Heart right ventricle (tissue), 16 donors: ENCODE data around the gene PTCH2. TPM values are rescaled to one million over a fixed set of nuclear protein-coding genes. Genes with fewer than 3 reads are reported as not detected.
A peak's percentile ranks its signal among the peaks of the same experiment; 100 is the strongest.

Source experiments
- ATAC-seq, 8 donors: fragments of 200-7000 bp; cut with Tn5 transposase; one replicate each; pipeline ENCODE4 v1.9.1; 2020; ENCODE audit warnings: mild to moderate bottlenecking in 8 of 8, moderate library complexity in 8 of 8, moderate number of reproducible peaks in 1 of 8
- DNase-seq, 2 donors: peaks; one replicate each; pipeline ENCODE4 v3.0.0-alpha.2; 2020
- H3K27ac ChIP-seq, 10 donors: fragments of 200-600 bp; sonication (generic) in 2 of 10; one replicate each; pipeline versions ENCODE4 v1.5.0 to v1.8.0; 2020 to 2022; ENCODE audit warnings: mild to moderate bottlenecking in 3 of 10
- H3K27me3 ChIP-seq, 7 donors: fragments of 200-600 bp; one replicate each; pipeline ENCODE4 v1.8.0; 2021 to 2022; ENCODE audit warnings: mild to moderate bottlenecking in 2 of 7
- H3K36me3 ChIP-seq, 9 donors: fragments of 200-600 bp; sonication (generic) in 1 of 9; one replicate each; pipeline versions ENCODE4 v1.5.0 to v1.8.0; 2020 to 2022; ENCODE audit warnings: mild to moderate bottlenecking in 2 of 9
- H3K4me1 ChIP-seq, 9 donors: fragments of 200-600 bp; sonication (generic) in 1 of 9; one replicate each; pipeline versions ENCODE4 v1.5.0 to v1.8.0; 2020 to 2022; ENCODE audit warnings: mild to moderate bottlenecking in 4 of 9
- H3K4me3 ChIP-seq, 10 donors: fragments of 200-600 bp; sonication (generic) in 2 of 10; one replicate each; pipeline versions ENCODE4 v1.5.0 to v1.8.0; 2020 to 2022; ENCODE audit warnings: mild to moderate bottlenecking in 7 of 10, moderate library complexity in 2 of 10
- H3K9me3 ChIP-seq, 11 donors: fragments of 200-600 bp in 10 of 11; sonication (generic) in 2 of 11; one replicate each; pipeline versions ENCODE4 v1.5.0 to v1.8.0; 2013 to 2022; ENCODE audit warnings: mild to moderate bottlenecking in 2 of 11, control low read depth in 1 of 11, moderate library complexity in 1 of 11
- CTCF ChIP-seq, 9 donors: fragments of 200-600 bp; sonication (generic) in 2 of 9; IDR thresholded peaks; one replicate each; pipeline versions ENCODE4 v1.5.0 to v1.8.0; 2021 to 2022; ENCODE audit warnings: antibody characterized with exemption in 9 of 9, mild to moderate bottlenecking in 5 of 9, moderate library complexity in 1 of 9
- WGBS, 2 donors: extraction: QIAGEN DNeasy Blood & Tissue Kit; methylation state at CpG; one replicate each; pipeline ENCODE4 v1.1.7; 2013; ENCODE audit warnings: inconsistent platforms in 1 of 2; 5-methylcytosine and 5-hydroxymethylcytosine counted together
- intact Hi-C, 10 donors: fragments of 100-400 bp; cut with DNase I; formaldehyde crosslinking; loops; one replicate each; pipeline versions ENCODE4 v1.11.1 to v1.14.2; 2022
- polyA plus RNA-seq, 2 donors: library from polyadenylated mRNA; stranded (reverse); fragments of 200-250 nt; gene quantifications; one replicate each; pipeline ENCODE4 v1.2.3, GENCODE V29; 2013
- total RNA-seq, 10 donors: library from RNA; stranded (reverse); fragmentation: NEBNext Ultra II Directional in 3 of 10; extraction: Animal tissue kit (Norgen Biotek cat#: 25700) in 3 of 10; gene quantifications; one replicate each; pipeline versions ENCODE4 v1.2.1 to v1.2.4, GENCODE V29; 2021 to 2023
- donor health status: Arrhythmogenic right ventricular cardiomyopathy.
- donor health status: ischemic (EF 13 %, LVEDD 7.1; RV severe dilation, severe dysfunction).
- donor health status: healthy with polysubstance abuse.
- donor health status: DM: no; HTN: yes; CAD: no.
- donor health status: DM: no; HTN: no; CAD: no.
- donor health status: ischemic (EF 25% LVEDD 6.9; RV normal size, moderate dysfunction).
- donor health status: ischemic (EF 25% LVEDD 5.7; RV mildly dilated, moderate dysfunction).
- donor health status: healthy.
- donor health status: DM: yes; HTN: yes; CAD: no.
- donor health status: Ischemic cardiomyopathy.
- donor health status: ischemic (EF 35%, LVEDD 5.7; RV mildly dilated, moderate dysfunction).
- donor health status: nonischemic (EF 11% LVEDD 7.7; RV severe dilation, severe dysfunction).
- donor health status: DM: yes; HTN: yes; CAD: no.
- donor health status: PGD.
- donor health status: ischemic (EF 29% LVEDD 5.4; RV normal size, mild dysfunction).
- donor health status: nonischemic (EF 23%, LVEDD 6.1; RV moderate dilation, normal function).

PTCH2 gene
- total and polyA plus RNA-seq, 12 donors: 0.25 to 1.1 (median 0.44) TPM

- Histone ChIP-seq H3K4me1 (peaks cover 7 to 48% (median 22%) of the 10 kb centered on the region in 9 donors), H3K4me3 (no peak overlapping the region), H3K9me3 (no peaks in the 10 kb centered on the region), H3K36me3 (no peaks in the 10 kb centered on the region), H3K27ac (no peak overlapping the region), H3K27me3 (no peaks in the 10 kb centered on the region)
- intact Hi-C loops: loop anchor here in 2 of 10 donors (5.0 kb wide), 2 partner anchors 35 to 480 kb away; partner anchors contain the start of gene BEST4 (in 1 of the 2)
- no peak for ATAC-seq
- peak in 1 of 2 donors; percentile 11 for DNase-seq
- TF ChIP-seq CTCF (IDR thresholded peaks at IDR 0.05): no peak
- WGBS, 2 donors: 88 to 90% methylated on average over 6 of the region's 6 CpGs
Observed at GRCh38 chr1:44822131-44822701, 20.8 kb downstream of the PTCH2 start.

GRCh38 chr1:44821240-44821715 lies 21.8 kb downstream of the PTCH2 start:
- no peaks in the 10 kb centered on the region for H3K9me3 ChIP-seq
- peaks cover 7 to 38% (median 15%) of the 10 kb centered on the region in 9 donors for H3K4me1 ChIP-seq
- H3K4me3 ChIP-seq: peak overlapping the region in 4 of 10 donors; percentile 56 to 69 (median 67)
- WGBS, 2 donors: 90 to 91% methylated on average over 9 of the region's 9 CpGs
- ATAC-seq (no peak), DNase-seq (peak in 1 of 2 donors; percentile 8)
- intact Hi-C loops: loop anchor here in 3 of 10 donors (2.0 to 5.0 kb wide), 3 partner anchors 22 to 481 kb away; partner anchors contain the start of gene BEST4 (in 1 of the 3)
- H3K36me3 ChIP-seq: no peaks in the 10 kb centered on the region
- no peak for TF ChIP-seq CTCF (IDR thresholded peaks at IDR 0.05)
- peak overlapping the region in 9 of 10 donors; percentile 92 to 99 (median 97) for H3K27ac ChIP-seq
- H3K27me3 ChIP-seq: no peaks in the 10 kb centered on the region

GRCh38 chr1:44820328-44821239 lies 22.5 kb downstream of the PTCH2 start:
- 24 to 25% methylated on average over 25 of the region's 25 CpGs for WGBS, 2 donors
- Histone ChIP-seq H3K4me1 (peaks cover 7 to 32% (median 12%) of the 10 kb centered on the region in 9 donors), H3K36me3 (peaks cover 0 to 6% (median 0%) of the 10 kb centered on the region in 9 donors), H3K27me3 (no peaks in the 10 kb centered on the region), H3K4me3 (peak overlapping the region; percentile 47 to 76 (median 64)), H3K9me3 (no peaks in the 10 kb centered on the region), H3K27ac (peak overlapping the region; percentile 85 to 99 (median 96))
- intact Hi-C loops: loop anchor here in 3 of 10 donors (2.0 to 5.0 kb wide), 3 partner anchors 22 to 482 kb away; partner anchors contain the start of gene BEST4 (in 1 of the 3)
- ATAC-seq (peak; percentile 10 to 41 (median 34)), DNase-seq (peak in 1 of 2 donors; percentile 15)
- TF ChIP-seq CTCF (IDR thresholded peaks at IDR 0.05): no peak
